Stomach smooth muscle (tissue), 2 donors: ENCODE measurements around the gene UCHL1.

Experiments
- H3K27ac ChIP-seq: one replicate; pipeline ENCODE4 v1.7.0; 2013; ENCODE audit warnings: mild to moderate bottlenecking, low read length, inconsistent platforms
- H3K27me3 ChIP-seq, 2 donors: one replicate each; pipeline ENCODE4 v1.7.0; 2013; ENCODE audit warnings: low read length in 2 of 2; ENCODE audit not compliant: insufficient read depth in 2 of 2, control insufficient read depth in 1 of 2
- H3K36me3 ChIP-seq, 2 donors: one replicate each; pipeline ENCODE4 v1.7.0; 2013; ENCODE audit warnings: low read length in 2 of 2; ENCODE audit not compliant: control insufficient read depth in 2 of 2, insufficient read depth in 2 of 2
- H3K4me1 ChIP-seq: one replicate; pipeline ENCODE4 v1.7.0; 2013; ENCODE audit warnings: low read length; ENCODE audit not compliant: control insufficient read depth, insufficient read depth
- H3K4me3 ChIP-seq, 2 donors: one replicate each; pipeline ENCODE4 v1.7.0; 2013; ENCODE audit warnings: low read length in 2 of 2
- H3K9ac ChIP-seq, 2 donors: one replicate each; pipeline ENCODE4 v1.7.0; 2013; ENCODE audit warnings: low read length in 2 of 2, mild to moderate bottlenecking in 1 of 2
- H3K9me3 ChIP-seq, 2 donors: one replicate each; pipeline ENCODE4 v1.7.0; 2013; ENCODE audit warnings: low read length in 2 of 2; ENCODE audit not compliant: control insufficient read depth in 2 of 2
- donor health status: healthy.
- donor health status: Pancreatic carcinoma.

Gene UCHL1

DNA sequence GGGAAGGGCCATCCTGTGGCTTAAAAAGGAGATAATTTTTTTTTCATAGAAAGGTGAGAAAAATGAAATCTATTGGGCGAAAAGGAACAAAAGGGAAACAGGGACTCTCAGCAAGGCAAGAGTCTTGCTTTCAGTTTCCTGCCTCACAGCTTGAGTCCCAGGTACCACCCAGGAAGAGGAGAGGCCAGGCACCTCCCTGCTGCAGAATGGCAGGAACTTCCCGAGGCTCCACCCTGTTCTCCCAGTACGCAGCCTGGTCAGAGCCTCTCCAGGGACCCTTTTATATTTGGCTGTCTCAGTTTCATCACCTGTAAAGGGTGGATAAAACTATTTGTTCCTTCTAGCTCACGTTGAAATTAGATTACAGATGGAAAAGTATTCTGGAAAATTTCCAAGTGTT, 33.8 kb downstream of the UCHL1 start:
- H3K9ac ChIP-seq, result no peak overlapping the region
- H3K36me3 ChIP-seq, result no peaks in the 10 kb centered on the region
- peaks cover 0 to 6% of the 10 kb centered on the region in 2 donors for H3K9me3 ChIP-seq
- peaks cover 0 to 5% of the 10 kb centered on the region in 2 donors for H3K27me3 ChIP-seq
- H3K4me3 ChIP-seq, result no peak overlapping the region
- no peak overlapping the region for H3K27ac ChIP-seq
- no peaks in the 10 kb centered on the region for H3K4me1 ChIP-seq

DNA sequence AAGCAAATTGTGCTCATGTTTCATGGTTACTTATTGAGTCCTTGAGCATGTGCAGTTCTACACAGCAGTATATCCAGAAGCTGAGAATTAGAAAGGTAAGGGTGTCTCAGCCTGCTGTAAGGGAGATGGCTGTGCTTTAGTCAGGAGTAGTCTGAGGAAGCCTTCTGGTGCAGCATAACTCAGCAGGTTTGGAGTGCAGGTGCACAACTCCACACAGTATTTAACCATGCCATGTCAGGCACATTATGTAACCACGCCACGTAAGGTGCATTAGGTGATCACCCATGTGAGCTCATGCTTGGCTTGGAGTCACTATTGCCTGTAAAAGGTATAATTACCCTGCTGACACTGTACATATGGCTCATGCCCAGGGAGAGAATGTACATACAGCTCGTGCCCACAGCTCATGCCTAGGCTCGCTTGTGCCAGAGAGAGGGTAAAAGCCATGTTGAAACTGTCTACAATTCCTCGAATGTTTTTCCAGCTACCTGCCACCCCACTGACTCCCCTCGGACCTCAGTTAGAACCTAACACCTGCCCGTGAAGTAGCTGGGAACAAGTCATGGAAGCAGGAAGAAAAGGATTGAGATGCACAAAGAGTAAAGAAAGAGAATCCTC, 37.8 kb downstream of the UCHL1 start:
- H3K9me3 ChIP-seq, result peaks cover 0 to 6% of the 10 kb centered on the region in 2 donors
- no peaks in the 10 kb centered on the region for H3K4me1 ChIP-seq
- no peaks in the 10 kb centered on the region for H3K36me3 ChIP-seq
- H3K4me3 ChIP-seq, result no peak overlapping the region
- H3K27ac ChIP-seq, result no peak overlapping the region
- H3K9ac ChIP-seq, result no peak overlapping the region
- H3K27me3 ChIP-seq, result no peaks in the 10 kb centered on the region

DNA sequence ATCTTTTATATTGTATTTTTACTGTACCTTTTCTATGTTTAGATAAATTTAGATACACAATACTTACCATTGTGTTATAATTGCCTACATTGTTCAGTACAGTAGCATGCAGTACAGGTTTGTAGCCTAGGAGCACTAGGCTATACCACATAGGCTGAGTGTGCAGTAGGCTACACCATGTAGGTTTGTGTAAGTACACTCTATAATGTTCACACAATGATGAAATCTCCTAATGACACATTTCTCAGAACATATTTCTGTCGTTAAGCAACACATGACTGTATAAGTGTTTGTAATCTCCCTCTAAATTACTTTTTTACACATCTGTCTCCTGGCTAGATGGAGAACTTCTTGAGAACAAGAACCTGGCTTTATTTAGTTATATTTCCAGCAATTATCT, 40.3 kb downstream of the UCHL1 start:
- H3K9me3 ChIP-seq, result peaks cover 0 to 6% of the 10 kb centered on the region in 2 donors
- no peak overlapping the region for H3K9ac ChIP-seq
- H3K36me3 ChIP-seq, result no peaks in the 10 kb centered on the region
- H3K4me1 ChIP-seq, result no peaks in the 10 kb centered on the region
- no peak overlapping the region for H3K27ac ChIP-seq
- no peaks in the 10 kb centered on the region for H3K27me3 ChIP-seq
- H3K4me3 ChIP-seq, result no peak overlapping the region

DNA sequence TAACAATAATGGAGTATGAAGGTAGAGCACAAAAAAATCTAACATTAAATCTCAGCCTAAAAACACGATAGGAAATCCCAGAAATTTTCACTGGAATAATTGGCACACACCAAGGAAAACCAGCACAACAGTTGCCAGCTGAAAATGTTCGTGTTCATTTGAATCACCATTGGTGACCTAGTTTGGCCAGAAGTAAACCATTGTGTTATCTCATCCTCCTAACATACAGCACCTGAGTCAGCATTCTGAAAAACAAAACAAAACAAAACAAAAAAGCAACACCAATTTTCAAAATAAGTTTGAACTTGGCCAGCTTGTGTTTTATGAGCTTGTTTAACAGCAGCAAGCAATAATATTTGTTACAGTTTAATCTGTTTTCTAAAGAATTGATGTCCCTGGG, 41.1 kb downstream of the UCHL1 start:
- H3K27ac ChIP-seq, result no peak overlapping the region
- no peak overlapping the region for H3K4me3 ChIP-seq
- no peaks in the 10 kb centered on the region for H3K27me3 ChIP-seq
- H3K9me3 ChIP-seq, result peaks cover 0 to 6% of the 10 kb centered on the region in 2 donors
- no peaks in the 10 kb centered on the region for H3K36me3 ChIP-seq
- no peak overlapping the region for H3K9ac ChIP-seq
- no peaks in the 10 kb centered on the region for H3K4me1 ChIP-seq

DNA sequence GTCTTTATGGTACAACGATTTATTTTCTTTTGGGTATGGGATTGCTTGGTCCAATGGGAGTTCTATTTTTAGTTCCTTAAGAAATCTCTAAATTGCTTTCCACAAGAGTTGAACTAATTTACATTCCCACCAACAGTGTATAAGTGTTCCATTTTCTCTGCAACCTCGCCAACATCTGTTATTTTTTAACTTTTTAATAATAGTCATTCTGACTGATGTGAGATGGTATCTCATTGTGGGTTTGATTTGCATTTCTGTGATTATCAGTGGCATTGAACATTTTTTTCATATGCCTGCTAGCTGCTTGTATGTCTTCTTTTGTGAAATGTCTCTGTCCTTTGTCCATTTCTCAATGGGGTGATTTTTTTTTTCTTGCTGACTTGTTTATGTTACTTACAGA, 42.8 kb downstream of the UCHL1 start:
- H3K36me3 ChIP-seq, result no peaks in the 10 kb centered on the region
- no peaks in the 10 kb centered on the region for H3K4me1 ChIP-seq
- H3K9ac ChIP-seq, result no peak overlapping the region
- no peaks in the 10 kb centered on the region for H3K27me3 ChIP-seq
- H3K9me3 ChIP-seq, result peaks cover 0 to 4% of the 10 kb centered on the region in 2 donors
- no peak overlapping the region for H3K27ac ChIP-seq
- no peak overlapping the region for H3K4me3 ChIP-seq

DNA sequence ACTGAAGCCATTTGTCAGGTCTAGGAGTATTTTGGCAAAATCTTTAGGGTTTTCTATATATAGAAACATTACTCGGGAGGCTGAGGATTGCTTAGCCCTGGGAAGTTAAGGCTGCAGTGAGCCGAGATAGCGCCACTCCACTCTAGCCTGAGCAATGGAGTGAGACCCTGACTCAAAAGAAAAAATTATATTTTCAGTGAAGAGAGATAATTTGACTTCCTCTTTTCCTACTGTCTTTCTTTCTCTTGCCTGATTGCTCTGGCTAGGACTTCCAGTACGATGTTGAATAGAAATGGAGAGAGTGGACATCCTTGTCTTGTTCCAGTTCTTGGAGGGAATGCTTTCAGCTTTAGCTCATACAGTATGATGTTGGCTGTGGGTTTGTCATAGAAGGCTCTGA, 44.4 kb downstream of the UCHL1 start:
- Histone ChIP-seq H3K9me3 (no peaks in the 10 kb centered on the region), H3K4me3 (no peak overlapping the region), H3K27ac (no peak overlapping the region), H3K36me3 (no peaks in the 10 kb centered on the region), H3K27me3 (no peaks in the 10 kb centered on the region), H3K9ac (no peak overlapping the region), H3K4me1 (no peaks in the 10 kb centered on the region)

DNA sequence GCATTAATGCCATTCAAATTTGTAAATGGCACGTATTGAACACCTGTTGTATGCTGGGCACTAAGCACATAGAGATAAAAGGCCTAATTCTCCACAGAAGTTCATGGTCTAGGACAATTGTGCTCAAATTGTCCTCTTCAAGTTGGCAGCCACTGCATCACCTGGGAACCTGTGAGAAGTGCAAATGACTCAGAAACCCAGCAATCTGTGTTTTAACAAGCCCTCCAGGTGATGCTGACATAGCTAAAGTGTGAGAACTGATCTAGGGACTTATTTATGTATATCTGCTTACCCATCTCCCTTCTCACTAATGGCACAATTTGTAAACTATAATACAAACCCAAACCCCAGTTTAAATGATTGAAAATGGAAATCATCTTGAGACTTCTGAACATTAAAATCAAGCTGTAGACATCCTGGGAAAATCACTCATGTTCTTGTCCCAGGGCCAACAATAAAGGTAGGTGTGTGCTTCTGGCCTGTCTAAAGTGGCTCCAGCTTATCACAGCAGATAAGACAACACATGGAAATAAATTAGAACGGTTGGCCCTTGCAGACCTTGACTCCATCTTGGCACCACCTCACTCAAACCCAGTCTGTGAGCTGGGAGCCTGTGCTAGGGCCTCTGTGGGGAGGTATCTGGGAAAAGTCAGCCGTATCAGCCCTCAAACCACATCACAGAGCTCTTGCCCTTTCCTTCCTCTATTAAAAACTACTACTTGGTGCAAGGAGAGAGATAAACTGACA, 46.8 kb downstream of the UCHL1 start:
- Histone ChIP-seq H3K4me1 (no peaks in the 10 kb centered on the region), H3K4me3 (no peak overlapping the region), H3K36me3 (no peaks in the 10 kb centered on the region), H3K27me3 (no peaks in the 10 kb centered on the region), H3K9ac (no peak overlapping the region), H3K27ac (no peak overlapping the region), H3K9me3 (no peaks in the 10 kb centered on the region)

DNA sequence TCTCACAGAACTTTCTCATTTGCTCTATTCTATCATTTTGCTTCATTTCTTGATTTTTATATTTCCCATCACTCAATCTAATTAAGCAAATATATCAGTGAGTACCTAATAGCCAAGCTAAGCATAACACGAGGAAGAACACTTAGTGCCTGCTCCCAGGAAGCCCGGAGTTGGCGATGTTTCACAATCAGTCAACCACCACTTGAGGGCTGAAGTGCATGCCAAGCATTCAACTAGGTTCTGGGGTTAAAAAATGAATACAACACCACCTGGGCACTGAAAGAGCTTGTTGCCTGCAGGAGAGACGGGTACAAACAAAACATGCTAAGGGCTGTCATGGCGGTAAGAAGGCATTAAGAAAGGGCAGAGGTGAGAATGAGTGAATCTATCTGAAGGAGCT, 47.5 kb downstream of the UCHL1 start:
- Histone ChIP-seq H3K4me3 (no peak overlapping the region), H3K4me1 (no peaks in the 10 kb centered on the region), H3K9me3 (no peaks in the 10 kb centered on the region), H3K27me3 (no peaks in the 10 kb centered on the region), H3K27ac (no peak overlapping the region), H3K36me3 (no peaks in the 10 kb centered on the region), H3K9ac (no peak overlapping the region)

DNA sequence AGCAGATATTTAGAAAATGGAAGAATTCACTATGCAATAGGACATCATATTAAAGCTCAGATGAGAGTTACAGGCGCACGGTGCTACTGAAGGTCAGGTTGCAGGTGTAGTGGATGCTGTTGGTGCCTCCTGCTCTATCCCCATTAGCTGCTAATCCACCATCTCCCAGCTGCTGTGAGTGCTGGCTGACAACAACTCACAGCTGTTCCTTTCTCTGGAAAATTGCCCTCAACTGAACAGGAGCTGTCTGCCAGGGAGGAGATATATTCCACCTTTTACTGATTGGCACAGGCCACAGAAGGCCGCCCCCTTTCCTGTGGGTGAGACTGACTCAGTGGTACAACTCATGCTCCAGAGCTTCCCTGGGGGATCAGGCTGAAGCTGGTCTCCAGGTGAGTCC, 48.7 kb downstream of the UCHL1 start:
- Histone ChIP-seq H3K27me3 (peaks cover 0 to 3% of the 10 kb centered on the region in 2 donors), H3K9me3 (no peaks in the 10 kb centered on the region), H3K27ac (no peak overlapping the region), H3K36me3 (no peaks in the 10 kb centered on the region), H3K9ac (no peak overlapping the region), H3K4me3 (no peak overlapping the region), H3K4me1 (no peaks in the 10 kb centered on the region)

DNA sequence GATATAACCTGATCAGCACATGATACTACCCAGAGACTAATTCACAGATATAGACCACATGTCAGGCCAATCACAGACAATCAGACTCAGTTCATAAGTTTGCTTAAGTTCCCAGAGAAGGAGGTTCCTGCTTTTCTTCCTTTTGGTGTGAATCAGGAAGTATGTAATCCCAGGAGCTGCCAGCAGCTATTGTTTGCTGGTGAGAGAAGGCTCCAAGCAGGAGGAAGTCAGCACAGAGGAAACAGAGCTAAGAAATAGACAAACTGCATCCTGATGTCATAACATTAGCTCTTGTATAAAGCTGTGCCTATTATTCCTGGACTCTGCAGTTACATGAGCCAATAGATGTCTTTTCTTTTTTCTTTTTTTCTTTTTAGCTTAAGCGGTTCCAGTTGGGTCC, 50.9 kb downstream of the UCHL1 start:
- no peaks in the 10 kb centered on the region for H3K36me3 ChIP-seq
- H3K4me1 ChIP-seq, result no peaks in the 10 kb centered on the region
- H3K9me3 ChIP-seq, result no peaks in the 10 kb centered on the region
- no peak overlapping the region for H3K27ac ChIP-seq
- no peak overlapping the region for H3K4me3 ChIP-seq
- H3K27me3 ChIP-seq, result peaks cover 0 to 3% of the 10 kb centered on the region in 2 donors
- H3K9ac ChIP-seq, result no peak overlapping the region

DNA sequence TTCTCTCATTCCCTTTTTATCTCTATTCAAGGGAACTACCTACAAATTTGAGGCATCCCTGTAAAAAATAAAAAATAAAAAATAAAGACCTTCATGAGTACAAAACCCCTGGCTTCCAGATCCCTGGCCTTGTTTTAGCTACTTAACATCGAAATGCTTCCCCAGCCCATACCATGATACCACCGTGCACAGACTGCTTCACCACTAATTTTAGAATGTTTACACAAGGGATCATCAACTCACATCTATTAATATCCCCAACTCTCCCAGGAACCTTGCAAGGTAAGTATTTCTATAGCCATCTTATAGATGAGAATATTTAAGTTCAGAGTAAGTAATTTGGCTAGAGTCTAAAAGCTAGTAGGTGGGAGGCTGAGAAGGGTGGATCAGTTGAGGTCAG, 51.7 kb downstream of the UCHL1 start:
- peaks cover 0 to 3% of the 10 kb centered on the region in 2 donors for H3K27me3 ChIP-seq
- no peak overlapping the region for H3K4me3 ChIP-seq
- H3K36me3 ChIP-seq, result no peaks in the 10 kb centered on the region
- no peaks in the 10 kb centered on the region for H3K9me3 ChIP-seq
- no peak overlapping the region for H3K9ac ChIP-seq
- H3K27ac ChIP-seq, result no peak overlapping the region
- H3K4me1 ChIP-seq, result no peaks in the 10 kb centered on the region
